Measurements from ENCODE around the gene ZNF296.

Gene ZNF296

DNA sequence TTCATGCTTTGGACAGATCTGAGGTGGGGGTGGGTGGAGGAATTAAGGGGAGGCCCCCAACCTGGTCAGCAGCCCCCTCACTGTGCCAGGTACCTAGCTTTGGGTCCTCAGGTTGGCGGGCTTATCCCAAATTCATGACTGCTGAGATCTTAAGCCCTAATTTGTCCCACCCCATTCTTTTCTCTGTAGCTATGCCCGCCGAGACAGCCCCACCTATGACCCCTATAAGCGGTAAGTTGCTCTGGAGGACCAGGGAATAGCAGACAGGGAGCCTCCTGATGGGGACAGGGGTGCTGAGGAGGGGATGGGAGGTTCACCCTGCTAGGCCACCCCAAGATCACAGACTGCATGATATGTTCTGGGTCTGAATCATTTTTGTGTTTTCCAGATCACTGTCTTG lies 14.3 kb downstream of the ZNF296 start:
- in situ Hi-C loops (cut with MboI; ENCODE audit: low sequenced_read_pairs) = no loop called here

DNA sequence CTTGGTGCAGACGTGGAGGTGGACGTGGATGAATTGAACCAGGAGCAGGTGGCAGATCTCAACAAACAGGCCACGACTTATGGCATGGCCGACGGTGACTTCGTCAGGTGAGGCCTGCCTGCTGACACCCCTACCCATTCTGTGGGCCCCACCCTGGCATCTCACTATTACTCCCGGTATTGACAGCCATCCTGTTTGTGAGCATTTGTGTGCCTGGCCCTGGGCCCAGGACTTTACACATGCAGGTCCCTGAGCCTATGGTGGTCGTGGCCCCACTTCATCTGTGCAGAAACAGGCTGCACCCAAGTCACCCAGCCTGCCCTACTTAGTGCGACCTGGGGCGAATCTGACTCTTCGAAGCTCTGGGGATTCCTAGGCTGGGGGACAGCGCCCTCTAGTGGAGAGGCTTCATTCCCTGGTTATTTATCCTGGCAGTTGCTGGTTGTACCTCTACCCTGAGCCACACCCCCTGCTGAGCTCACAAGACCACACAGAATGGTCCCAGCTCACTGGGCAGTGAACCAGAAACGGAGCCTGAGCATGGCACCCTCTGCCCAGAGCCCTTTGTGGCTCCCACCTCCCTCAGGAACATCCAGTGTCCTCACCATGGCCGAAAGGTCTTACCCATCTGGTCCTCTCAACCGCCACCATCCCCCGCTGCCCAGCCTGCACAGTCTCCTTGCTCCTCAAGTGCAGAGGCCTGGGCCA lies 16.9 kb downstream of the ZNF296 start:
- in situ Hi-C loops (cut with MboI; ENCODE audit: low sequenced_read_pairs) = no loop called here

DNA sequence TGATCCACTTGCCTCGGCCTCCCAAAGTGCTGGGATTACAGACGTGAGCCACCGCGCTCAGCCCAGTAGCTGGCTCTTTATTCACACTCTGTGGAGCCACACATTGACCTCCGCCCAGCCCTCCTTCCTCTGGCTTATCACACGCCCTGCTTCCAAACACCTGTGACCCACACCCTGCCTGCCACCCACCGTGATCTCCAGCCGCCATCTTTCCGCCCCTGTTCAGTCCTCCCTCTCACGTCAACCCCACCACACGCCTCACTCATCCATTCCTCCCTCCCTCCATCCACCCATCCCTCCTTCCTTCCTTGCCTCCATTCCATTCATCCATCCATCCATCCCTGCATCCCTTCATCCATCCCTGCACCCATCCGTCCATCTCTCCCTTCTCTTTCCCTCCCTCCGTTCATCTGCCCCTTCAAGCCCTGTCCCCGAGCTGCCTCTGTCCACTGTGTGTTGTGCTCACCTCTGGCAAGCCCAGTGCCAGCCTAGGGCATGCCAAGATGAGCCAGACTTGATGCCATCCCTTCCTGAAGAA lies 17.6 kb downstream of the ZNF296 start:
- in situ Hi-C loops (cut with MboI; ENCODE audit: low sequenced_read_pairs) = no loop called here

DNA sequence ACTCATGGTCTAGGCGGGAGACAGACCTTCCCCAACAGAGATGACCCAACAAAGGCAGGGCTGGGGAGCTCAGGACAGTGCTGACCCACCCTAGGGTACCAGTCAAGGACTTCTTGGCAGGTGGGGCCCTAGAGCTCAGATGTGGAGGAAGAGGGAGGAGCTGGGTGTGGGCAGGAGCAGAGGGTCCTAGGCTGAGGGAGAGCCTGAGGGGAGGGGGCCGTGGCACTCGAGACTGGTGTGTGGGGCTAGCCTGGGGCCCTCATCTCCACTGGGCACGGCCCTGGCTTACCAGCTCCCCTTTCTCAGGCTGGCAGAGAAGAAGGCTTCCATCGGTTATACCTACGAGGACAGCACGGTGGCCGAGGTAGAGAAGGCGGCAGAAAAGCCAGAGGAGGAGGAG lies 18.8 kb downstream of the ZNF296 start:
- in situ Hi-C loops (cut with MboI; ENCODE audit: low sequenced_read_pairs) = no loop called here

DNA sequence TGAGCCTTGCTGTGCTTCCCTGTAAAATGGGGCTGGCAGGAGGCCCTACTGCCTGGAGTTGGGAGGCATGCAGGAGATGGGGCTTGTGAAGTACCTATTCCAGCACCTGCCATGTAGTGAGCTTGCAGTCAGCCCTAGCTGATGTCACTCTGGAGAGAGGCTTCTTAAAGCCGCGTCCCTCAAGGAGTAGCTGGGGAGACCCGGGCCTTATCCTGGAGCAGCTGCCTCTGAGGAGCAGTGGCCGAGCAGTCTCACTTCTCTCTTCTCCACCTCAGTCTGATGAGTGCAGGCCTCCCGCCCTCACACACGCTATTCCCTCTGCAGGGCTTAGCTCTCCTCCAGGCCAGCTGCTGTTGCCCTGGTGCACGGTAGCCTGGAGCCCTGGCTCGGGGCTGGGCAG lies 19.4 kb downstream of the ZNF296 start:
- in situ Hi-C loops (cut with MboI; ENCODE audit: low sequenced_read_pairs) = no loop called here

DNA sequence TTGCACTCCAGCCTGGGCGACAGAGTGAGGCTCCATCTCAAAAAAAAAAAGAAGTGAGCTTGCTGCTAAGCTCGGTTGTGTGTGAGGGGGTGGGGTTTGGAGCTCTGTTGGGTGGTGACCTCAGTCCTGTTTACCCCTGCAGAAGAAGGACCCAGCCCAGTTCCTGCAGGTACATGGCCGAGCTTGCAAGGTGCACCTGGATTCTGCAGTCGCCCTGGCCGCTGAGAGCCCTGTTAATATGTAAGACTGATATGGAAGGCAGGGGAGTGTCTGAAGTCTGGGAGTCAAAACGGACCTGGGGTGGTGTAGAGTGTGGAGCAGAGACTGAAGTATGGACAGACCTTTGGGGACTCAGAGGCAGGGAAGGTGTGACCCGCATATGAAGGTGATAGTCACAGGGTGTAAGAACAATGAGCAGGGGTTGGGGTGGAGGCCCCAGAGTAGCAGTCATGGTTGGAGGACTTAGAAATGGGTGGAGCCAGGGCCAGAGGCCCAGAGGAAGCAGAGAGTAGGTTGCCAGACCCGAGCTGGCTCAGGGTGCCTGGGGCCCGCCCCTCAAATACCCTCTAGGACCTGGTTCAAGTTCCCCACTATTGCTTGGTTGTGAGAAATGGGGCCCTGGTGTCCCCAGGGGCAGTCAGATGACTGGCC lies 24.2 kb downstream of the ZNF296 start:
- in situ Hi-C loops (cut with MboI; ENCODE audit: low sequenced_read_pairs) = no loop called here

DNA sequence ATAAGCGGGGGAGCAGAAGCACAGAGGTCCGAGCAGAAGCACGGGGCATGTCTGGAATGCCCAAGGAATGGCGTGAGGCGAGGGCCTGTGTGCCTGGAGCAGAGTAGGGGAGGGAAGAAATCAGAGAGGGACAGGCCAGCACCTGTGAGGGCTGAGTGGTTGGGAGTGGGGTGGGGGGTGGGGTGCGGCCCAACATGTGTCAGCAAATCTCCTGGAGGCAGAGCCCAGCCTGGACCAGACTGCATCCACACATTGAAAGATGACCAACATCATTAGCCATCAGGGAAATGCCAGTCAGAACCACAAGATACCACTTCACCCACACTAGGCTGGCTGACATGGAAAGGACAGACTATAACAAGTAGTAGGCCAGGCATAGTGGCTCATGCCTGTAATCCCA lies 26.2 kb downstream of the ZNF296 start:
- in situ Hi-C loops (cut with MboI; ENCODE audit: low sequenced_read_pairs) = no loop called here

DNA sequence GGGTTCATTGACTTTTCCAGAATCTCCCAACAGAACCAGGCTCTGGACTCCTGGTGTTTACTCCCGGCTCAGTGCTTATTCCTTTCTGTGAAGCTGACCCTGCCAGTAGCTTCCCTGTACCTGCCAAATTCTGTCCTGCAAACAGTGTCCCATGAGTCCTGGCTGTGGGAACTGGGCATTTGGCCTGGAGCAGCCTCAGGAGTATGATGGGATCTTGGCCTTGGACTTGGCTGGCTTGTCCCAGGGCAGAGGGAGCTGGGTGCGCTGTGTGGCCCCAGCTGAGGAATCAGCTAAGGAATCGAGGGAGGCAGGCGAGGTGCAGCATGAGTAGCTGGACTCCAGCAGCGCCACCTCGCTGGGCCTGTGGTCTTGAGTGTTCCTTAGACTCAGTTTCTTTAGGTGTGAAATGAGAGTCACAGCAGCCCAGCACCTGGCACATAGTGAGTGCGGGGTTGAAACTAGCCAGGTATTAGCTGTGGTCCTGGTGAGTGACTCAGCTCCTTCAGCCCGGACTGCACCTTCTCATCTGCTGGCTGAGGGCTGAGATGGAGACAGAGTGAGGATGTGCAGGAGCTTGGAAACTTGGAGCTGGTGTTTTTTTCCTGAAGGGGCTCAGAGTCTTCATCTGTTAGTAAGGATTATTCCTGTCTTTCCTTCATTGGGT lies 27.1 kb downstream of the ZNF296 start:
- in situ Hi-C loops (cut with MboI; ENCODE audit: low sequenced_read_pairs) = no loop called here

DNA sequence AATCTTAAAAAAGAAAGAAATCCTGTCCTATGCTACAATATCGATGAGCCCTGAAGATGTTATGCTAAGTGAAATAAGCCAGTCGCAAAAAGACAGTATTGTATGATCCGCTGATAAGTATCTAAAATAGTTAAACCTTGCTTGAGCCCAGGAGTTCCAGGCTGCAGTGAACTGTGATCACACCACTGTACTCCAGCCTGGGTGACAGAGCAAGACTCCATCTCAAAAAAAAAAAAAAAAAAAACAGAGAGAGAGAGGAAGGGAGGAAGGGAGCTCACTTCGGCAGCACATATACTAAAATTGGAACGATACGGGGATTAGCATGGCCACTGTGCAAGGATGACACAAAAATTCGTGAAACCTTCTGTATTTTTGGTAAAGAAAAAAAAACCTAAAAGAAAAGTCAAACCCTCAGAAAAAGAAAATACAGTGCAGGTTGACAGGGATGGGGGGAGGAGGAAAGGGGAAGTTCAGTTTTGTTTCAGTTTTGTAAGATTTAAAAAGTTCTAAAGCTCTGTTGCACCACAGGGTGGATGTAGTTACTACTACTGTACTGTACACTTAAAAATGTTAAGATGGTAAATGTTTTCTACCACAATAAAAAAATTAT lies 29.0 kb downstream of the ZNF296 start:
- in situ Hi-C loops (cut with MboI; ENCODE audit: low sequenced_read_pairs) = no loop called here

DNA sequence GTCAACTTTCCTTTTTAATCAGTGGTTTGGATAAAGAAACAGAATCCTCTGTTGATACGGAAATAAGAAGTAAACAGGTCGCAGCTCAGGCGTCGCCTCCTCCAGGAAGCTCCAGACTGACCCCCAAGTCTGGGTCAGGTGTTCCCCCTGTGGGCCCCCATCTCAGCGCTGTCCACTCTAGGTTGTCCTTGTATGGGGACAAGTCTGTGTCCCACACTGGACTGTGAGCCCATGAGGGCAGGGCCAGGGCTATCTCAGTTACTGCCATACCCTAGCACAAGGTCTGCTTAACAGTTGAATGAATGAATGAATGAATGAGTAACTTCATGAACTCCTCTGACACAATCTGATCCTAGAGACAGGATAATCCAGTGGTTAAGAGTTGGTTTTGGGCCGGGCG lies 29.9 kb downstream of the ZNF296 start:
- in situ Hi-C loops (cut with MboI; ENCODE audit: low sequenced_read_pairs) = no loop called here

DNA sequence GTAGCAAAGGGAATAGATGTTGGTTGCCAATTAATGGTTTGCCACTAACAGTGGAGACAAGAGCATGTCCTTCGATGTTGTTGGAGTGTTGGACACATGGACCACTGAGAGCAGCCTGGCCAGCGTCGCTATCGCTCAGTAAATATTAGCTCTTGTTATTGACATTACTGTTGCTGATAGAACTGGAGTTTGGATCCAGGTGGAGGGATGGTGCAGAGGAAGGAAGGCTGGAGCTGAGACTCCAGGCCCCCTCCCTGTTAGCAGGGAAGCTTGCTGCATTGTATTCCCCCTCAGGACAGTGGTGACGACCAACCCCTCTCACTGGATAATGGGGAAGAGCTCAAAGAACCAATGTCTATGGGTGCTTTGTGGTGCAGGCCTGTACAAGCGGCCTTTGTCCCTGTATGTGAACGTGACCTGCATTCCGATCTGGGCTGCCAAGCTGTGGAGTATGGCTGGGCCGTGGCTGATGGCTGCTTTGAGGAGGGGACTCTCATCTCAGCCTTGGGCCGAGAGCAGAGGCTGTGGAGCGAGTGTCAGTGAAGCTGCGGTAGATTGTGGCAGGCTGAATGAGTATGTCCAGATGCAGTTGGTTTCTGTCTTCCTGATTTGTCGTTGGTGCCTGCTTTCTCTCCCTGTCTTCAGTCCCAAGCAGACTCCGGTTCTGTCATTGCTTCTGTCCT lies 30.5 kb downstream of the ZNF296 start:
- in situ Hi-C loops (cut with MboI; ENCODE audit: low sequenced_read_pairs) = no loop called here

DNA sequence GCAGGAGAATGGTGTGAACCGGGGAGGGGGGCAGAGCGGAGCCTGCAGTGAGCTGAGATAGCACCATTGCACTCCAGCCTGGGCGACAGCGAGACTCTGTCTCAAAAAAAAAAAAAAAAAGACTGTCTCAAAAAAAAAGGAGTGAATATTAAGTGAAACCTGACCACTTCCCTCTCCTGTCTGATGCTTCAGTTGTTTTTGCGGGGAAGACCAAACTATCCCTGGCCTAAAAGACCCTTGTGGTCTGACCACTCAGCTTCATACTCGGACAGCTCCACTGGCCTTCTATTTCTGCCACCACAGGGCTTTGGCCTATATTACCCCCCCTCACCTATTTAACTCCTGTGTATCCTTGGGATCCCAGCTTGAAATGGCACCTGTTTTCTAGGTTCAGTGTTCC lies 35.2 kb downstream of the ZNF296 start:
- in situ Hi-C loops (cut with MboI; ENCODE audit: low sequenced_read_pairs) = no loop called here

DNA sequence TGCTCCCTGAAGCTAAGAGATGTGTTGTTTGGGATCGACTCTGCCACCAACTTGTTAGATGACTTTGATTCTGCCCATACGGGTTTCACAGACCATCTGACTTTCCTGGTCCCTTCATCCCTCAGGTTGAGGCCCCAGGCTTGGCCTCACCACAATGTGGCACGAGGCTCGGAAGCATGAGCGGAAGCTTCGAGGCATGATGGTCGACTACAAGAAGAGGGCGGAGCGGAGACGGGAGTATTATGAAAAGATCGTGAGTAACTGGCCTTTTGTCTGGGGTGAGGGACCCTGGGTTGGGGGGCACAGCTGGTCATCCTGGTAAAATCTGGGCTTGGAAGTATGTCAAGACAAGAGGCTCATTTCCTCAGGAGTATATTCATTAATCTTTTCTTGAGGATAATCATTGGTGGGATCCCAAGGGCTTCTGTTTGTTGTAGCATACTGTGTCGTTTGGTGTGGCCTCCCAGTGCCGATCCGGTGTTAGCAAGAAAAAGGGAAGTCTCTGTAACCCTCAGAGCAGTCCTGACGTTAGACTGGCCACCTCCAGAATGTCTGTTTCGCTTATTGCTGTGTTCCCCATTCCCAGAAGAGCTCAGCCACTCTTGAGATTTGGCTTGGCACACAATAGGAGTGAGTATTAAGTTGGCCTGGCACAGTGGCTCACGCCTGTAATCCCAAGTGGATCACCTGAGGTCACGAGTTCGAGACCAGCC lies 36.1 kb downstream of the ZNF296 start:
- in situ Hi-C loops (cut with MboI; ENCODE audit: low sequenced_read_pairs) = no loop called here

DNA sequence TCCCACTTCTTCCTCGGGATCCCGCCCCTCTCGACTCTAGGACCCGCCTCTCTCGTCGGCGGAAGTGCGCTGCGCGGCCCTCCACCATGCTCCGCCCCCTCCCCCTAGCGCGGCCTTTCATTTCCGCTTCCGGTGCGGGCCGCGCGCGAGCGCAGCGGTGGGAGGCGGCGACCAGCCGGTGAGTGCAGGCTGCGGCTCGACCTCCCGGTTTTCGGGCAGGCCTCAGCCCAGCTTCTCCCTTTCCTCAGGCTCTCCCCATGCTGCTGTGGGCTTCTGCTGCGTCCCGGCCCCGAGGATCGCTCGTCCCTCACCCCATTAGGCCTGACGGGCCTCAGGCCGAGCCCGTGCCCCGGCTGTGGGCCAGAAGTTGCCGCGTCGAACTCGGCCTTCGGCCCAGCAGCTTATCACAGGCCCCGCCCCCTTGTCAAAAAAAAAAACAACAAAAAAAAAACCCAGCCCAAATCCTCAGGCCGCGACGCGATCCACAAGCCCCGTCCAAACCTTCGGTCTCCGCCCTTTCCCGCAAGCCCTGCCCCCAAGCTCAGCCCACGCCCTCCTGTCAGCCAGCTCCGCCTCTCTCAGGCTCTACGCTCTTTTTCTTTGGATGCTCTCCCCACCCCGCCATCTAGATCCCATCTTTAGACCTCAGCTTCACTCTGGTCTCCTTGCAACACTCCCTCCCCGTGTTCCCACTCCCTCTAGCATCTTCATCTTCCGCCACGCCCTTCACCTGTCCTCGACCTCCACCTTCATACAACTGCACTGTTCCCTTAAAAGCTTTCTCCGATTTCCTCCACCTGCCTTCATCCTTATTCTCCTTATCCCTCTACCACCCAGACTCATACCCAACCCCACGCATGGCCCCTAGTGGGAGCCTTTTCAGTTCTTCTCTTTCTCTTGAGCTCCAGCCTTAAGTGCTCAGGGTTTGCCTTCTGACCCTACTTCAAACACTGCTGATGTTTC lies 37.1 kb downstream of the ZNF296 start, which contains the start of gene CLASRP:
Gene CLASRP (plus strand): TSS at position 115 of the 963 bp plus-strand sequence. CDS start 1,168 bp downstream, outside the sequence.
- in situ Hi-C loops (cut with MboI; ENCODE audit: low sequenced_read_pairs) = no loop called here

DNA sequence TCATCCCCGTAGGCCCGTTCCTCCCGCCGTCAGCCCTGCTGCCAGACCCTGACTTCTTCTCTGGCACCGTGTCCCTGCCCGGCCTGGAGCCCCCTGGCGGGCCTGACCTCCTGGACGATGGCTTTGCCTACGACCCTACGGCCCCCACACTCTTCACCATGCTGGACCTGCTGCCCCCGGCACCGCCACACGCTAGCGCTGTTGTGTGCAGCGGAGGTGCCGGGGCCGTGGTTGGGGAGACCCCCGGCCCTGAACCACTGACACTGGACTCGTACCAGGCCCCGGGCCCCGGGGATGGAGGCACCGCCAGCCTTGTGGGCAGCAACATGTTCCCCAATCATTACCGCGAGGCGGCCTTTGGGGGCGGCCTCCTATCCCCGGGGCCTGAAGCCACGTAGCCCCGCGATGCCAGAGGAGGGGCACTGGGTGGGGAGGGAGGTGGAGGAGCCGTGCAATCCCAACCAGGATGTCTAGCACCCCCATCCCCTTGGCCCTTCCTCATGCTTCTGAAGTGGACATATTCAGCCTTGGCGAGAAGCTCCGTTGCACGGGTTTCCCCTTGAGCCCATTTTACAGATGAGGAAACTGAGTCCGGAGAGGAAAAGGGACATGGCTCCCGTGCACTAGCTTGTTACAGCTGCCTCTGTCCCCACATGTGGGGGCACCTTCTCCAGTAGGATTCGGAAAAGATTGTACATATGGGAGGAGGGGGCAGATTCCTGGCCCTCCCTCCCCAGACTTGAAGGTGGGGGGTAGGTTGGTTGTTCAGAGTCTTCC lies 38.7 kb downstream of the ZNF296 start:
- in situ Hi-C loops (cut with MboI; ENCODE audit: low sequenced_read_pairs) = no loop called here

DNA sequence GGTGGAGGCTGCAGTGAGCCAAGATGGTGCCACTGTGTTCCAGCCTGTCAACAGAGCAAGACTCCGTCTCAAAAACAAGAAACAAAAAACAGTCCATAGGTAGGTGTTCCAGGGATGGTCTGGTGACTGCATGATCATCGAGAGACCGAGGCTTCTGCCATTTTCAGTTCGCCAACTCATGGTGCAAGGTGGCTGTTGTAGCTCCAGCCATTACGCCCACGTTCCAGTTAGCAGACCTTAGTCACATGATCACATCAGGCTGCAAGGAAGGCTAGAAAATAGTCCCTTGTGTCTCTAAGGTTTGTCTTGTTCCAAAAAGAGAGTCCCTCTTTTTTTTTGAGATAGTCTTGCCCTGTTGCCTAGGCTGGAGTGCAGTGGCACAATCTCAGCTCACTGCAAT lies 40.5 kb downstream of the ZNF296 start:
- in situ Hi-C loops (cut with MboI; ENCODE audit: low sequenced_read_pairs) = no loop called here

DNA sequence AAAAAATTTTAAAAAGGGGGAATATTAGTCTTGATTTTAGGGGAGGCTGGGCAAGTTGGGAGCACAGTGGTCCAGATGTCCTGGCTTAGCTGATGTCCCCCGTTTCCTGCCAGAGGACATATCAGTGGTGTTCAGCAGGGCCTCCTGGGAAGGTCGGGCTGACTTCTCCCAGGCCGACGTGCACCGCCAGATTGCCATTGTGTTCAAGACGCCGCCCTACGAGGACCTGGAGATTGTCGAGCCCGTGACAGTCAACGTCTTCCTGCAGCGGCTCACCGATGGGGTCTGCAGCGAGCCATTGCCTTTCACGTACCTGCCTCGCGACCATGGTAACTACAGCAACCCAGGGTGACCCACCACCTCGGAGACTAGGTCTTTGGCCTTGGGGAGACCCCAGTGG lies 43.9 kb downstream of the ZNF296 start:
- in situ Hi-C loops (cut with MboI; ENCODE audit: low sequenced_read_pairs) = no loop called here

DNA sequence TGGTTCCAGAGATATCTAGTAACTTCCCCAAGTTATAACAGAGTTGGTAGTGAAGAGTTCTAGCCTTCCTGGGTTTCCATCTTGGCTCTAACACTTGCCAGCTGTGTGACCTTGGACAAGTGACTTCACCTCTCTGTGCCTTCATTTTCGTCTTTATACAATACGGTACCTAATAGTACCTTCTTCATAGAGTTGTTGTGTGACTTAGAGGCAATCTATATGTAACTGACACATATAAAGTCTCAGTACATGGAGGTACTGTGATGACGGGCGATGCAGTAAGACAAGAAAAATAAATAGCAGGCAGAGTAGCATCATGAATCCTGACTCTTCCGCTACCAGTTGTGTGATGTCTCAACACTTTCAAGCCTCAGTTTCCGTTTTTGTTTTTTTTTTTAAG lies 45.5 kb downstream of the ZNF296 start:
- in situ Hi-C loops (cut with MboI; ENCODE audit: low sequenced_read_pairs) = no loop called here

Data from HL-60/S4 treated with retinoic acid at 250 ng/mL for 4 days and 3 days (cell line).